DMS114 treated with DMSO at 0.1 percent for 48 hours (cell line): Measurements from ENCODE around the gene IL33.
"Not testable (repeated sequence)": the region's sequence is repeated elsewhere in the genome, so short reads cannot be mapped to it uniquely, and the experiment has no call there.

Experiments
- DNase-seq: peaks from one replicate; lab custom pipeline; 2025; ENCODE audit not compliant: unreplicated experiment; lab: John Stamatoyannopoulos, UW

IL33 gene

GRCh38 chr9:6215562-6215961, at the start of gene IL33:
Gene IL33 (plus strand): TSS chr9:6215807. CDS start chr9:6241695, 25,888 bp downstream.
- DNase-seq, result no peak

GRCh38 chr9:6171667-6172066, 43.9 kb upstream of the IL33 start:
- no peak for DNase-seq

GRCh38 chr9:6173914-6174313, 41.7 kb upstream of the IL33 start:
- no peak for DNase-seq

GRCh38 chr9:6182549-6183226, 32.9 kb upstream of the IL33 start:
- DNase-seq, result not testable (repeated sequence)

GRCh38 chr9:6183227-6183551, 32.4 kb upstream of the IL33 start:
- DNase-seq, result peak; percentile 1

- no peak for DNase-seq
Observed at GRCh38 chr9:6183627-6184026, 32.0 kb upstream of the IL33 start.

GRCh38 chr9:6184749-6185645, 30.6 kb upstream of the IL33 start:
- no peak for DNase-seq

GRCh38 chr9:6186691-6187090, 28.9 kb upstream of the IL33 start:
- DNase-seq, result no peak

GRCh38 chr9:6187272-6187671, 28.3 kb upstream of the IL33 start:
- DNase-seq, result no peak

- no peak for DNase-seq
Observed at GRCh38 chr9:6188466-6188865, 27.1 kb upstream of the IL33 start.

- no peak for DNase-seq
Observed at GRCh38 chr9:6188906-6189305, 26.7 kb upstream of the IL33 start.

GRCh38 chr9:6194934-6195333, 20.7 kb upstream of the IL33 start:
- no peak for DNase-seq

GRCh38 chr9:6195714-6196360, 19.8 kb upstream of the IL33 start:
- DNase-seq, result no peak

- no peak for DNase-seq
Observed at GRCh38 chr9:6197330-6197729, 18.3 kb upstream of the IL33 start.

GRCh38 chr9:6198251-6198650, 17.4 kb upstream of the IL33 start:
- no peak for DNase-seq

GRCh38 chr9:6199596-6199995, 16.0 kb upstream of the IL33 start:
- DNase-seq, result no peak

- no peak for DNase-seq
Observed at GRCh38 chr9:6200761-6201160, 14.8 kb upstream of the IL33 start.

- no peak for DNase-seq
Observed at GRCh38 chr9:6209966-6210365, 5.6 kb upstream of the IL33 start.

GRCh38 chr9:6212722-6213375, 2.8 kb upstream of the IL33 start:
- DNase-seq, result no peak

- DNase-seq, result no peak
Observed at GRCh38 chr9:6214434-6214833, 1.2 kb upstream of the IL33 start.

GRCh38 chr9:6214903-6215302, 704 bp upstream of the IL33 start:
- DNase-seq, result no peak

- no peak for DNase-seq
Observed at GRCh38 chr9:6216002-6216401, 395 bp downstream of the IL33 start.
